Measurements from ENCODE around the gene SELENOF. TPM values are rescaled to one million over a fixed set of nuclear protein-coding genes. Genes with fewer than 3 reads are reported as not detected.
"Not testable (repeated sequence)": the region's sequence is repeated elsewhere in the genome, so short reads cannot be mapped to it uniquely, and the experiment has no call there.

The SELENOF gene
- total RNA-seq, 1 experiment from 2014 or later, result 190 TPM

- DNase-seq (ENCODE audit: low read depth), result no peak
These were observed 55.2 kb downstream of the SELENOF start for GRCh38 chr1:86858524-86859261.

DNA sequence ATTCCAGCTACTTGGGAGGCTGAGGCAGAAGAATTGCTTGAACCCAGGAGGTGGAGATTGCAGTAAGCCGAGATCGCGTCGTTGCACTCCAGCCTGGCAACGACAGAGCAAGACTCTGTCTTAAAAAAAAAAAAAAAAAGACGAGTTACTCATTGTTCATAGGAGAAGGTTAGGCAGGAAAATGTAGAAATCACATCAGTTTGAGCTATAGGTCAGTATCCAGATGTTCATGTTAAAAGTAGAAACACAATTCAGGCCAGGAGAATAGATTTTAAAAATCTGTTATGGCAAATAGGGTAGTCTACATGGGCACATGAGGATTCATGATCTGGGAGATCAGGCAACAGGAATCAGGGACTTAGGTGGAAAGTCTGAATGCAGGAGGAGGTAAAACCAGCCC is 57.7 kb downstream of the SELENOF start:
- DNase-seq (ENCODE audit: low read depth), result no peak

DNA sequence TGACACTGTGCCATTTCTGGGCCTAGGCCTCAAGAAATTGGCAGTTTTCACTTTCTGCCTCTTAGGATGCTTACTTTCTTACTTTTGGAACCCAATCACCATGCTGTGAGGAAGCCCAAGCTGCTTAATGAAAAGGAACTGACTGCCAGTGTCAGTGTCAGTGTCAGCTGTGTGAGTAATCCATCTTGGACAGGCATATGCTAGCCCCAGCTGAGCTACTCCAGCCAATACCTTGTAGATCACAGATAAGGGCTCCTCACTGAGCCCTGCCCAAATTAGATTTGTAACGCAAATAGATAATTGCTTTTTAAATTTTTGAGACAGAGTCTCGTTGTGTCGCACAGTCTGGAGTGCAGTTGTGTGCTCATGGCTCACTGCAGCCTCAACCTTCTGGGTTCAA is 59.6 kb downstream of the SELENOF start:
- no peak for DNase-seq (ENCODE audit: low read depth)

- no peak for DNase-seq (ENCODE audit: low read depth)
These were observed 61.0 kb downstream of the SELENOF start for GRCh38 chr1:86852782-86853408.

- DNase-seq (ENCODE audit: low read depth), result no peak
These were observed 61.6 kb downstream of the SELENOF start for GRCh38 chr1:86852289-86852688.

DNA sequence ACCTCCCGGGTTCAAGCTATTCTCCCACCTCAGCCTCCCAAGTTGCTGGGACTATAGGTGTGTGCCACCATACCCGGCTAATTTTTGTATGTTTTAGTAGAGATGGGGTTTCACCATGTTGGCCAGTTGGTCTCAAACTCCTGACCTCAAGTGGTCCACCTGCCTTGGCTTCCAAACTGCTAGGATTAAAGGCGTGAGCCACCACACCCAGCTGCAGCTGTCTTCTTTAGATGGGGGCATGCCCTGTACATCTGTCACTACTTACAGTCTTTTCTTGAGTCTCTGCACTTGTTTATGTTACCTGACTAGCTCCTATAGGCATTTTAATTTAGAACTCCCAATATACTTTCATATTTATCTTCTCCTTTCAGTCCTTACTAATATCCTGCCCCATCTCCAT is 64.2 kb downstream of the SELENOF start:
- DNase-seq (ENCODE audit: low read depth), result no peak

GRCh38 chr1:86848654-86849053 is 65.3 kb downstream of the SELENOF start:
- no peak for DNase-seq (ENCODE audit: low read depth)

GRCh38 chr1:86846164-86846647 is 67.7 kb downstream of the SELENOF start:
- peak; percentile 74 for DNase-seq (ENCODE audit: low read depth)

GRCh38 chr1:86845514-86845913 is 68.4 kb downstream of the SELENOF start:
- no peak for DNase-seq (ENCODE audit: low read depth)

DNA sequence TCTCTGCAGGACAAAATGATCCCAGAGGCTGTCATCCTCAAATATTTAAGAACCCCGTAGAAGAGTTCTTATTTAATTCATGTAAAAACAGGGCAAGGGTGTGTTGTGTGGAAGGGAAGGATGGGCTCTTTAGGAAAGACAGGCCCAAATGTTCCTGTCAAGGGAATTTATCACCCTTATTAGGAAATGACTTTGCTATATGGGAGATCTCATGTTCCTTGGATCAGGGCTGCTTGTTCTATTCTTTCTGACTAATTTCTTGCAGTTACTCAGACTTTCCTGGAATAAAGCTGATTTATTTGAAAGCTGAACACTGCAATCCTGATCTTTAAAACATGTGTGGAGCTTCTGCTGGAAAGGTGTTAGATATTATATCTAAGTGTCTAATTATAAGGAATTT is 72.8 kb downstream of the SELENOF start:
- DNase-seq (ENCODE audit: low read depth), result no peak

GRCh38 chr1:86833461-86834215 is 80.3 kb downstream of the SELENOF start:
- DNase-seq (ENCODE audit: low read depth), result peak; percentile 78

DNA sequence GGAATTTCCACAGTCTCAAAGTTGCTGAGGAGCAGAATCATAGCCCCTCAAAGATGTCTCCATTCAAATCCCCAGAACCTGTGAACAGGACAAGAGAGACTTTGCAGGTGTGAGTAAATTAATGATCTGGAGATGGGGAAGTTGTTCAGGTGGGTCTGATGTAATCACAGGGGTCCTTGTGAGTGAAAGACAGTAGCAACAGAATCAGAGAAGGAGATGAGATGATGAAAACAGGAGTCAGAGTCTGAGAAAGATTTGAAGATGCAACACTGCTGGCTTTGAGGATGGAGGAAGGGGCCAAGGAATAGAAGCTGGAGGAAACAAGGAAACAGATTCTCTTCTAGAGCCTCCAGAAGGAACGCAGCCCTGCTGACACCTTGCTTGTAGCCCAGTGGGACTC is 81.5 kb downstream of the SELENOF start:
- no peak for DNase-seq (ENCODE audit: low read depth)

GRCh38 chr1:86829321-86829720 is 84.6 kb downstream of the SELENOF start:
- DNase-seq (ENCODE audit: low read depth), result no peak

- DNase-seq (ENCODE audit: low read depth), result no peak
These were observed 85.9 kb downstream of the SELENOF start for GRCh38 chr1:86828024-86828423.

DNA sequence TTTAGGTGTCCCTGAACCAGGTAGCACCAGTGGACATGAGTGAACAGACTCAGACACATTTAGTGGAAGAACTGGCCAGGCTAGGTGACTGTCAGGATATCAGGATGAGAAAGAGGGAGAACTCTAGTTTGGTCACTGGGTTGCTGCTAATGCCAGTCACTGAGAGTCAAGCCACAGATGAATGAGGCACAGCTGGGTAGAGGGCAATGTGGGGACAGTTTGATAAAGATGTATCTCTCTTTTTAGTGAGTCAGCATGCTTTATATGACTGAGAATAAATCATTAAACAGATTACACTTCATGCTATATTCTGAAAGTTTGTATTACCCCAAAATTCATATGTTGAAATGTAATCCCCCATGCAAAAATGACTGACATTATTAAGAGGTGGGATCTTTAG is 87.1 kb downstream of the SELENOF start:
- no peak for DNase-seq (ENCODE audit: low read depth)

DNA sequence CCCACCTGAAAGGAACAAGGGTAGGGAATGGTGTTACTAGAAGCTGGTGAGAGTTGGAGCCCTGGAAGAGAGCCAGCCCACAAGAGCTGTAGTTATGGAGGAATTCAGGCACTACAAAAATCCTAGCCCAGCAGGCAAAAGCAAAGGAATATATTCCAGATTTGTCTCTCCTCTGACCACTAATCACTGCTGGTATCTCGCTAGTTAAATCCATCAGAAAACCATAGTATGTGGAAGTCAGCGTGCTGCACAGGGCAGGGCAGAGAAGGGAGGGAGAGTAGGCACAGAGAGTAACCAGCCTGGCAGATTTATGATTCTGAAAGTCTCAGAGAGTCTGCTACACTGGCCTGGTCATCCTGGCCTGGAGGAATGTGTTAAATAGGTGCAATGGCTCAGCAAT is 88.6 kb downstream of the SELENOF start:
- DNase-seq (ENCODE audit: low read depth), result no peak

GRCh38 chr1:86823821-86824500 is 90.0 kb downstream of the SELENOF start:
- no peak for DNase-seq (ENCODE audit: low read depth)

DNA sequence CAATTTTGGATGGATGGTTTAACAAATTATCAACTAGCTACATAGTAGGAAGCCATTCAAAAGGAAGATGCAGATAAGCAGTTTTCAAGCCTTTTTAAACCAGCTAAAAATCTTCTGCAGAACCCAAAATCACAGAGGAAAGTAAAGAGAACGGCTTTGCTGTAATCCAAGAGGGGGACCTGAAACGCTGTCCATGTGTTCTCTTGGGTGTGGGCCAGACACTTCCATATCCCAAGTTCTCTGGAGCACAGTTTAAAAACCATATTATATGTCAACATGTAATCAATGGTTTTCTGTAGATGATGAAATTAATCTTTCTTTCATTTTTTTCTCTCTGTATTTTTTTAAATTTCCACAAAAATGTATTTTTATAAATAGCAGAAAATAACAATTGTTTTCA is 90.5 kb downstream of the SELENOF start:
- DNase-seq (ENCODE audit: low read depth), result no peak

GRCh38 chr1:86822459-86822858 is 91.5 kb downstream of the SELENOF start:
- DNase-seq (ENCODE audit: low read depth), result no peak

DNA sequence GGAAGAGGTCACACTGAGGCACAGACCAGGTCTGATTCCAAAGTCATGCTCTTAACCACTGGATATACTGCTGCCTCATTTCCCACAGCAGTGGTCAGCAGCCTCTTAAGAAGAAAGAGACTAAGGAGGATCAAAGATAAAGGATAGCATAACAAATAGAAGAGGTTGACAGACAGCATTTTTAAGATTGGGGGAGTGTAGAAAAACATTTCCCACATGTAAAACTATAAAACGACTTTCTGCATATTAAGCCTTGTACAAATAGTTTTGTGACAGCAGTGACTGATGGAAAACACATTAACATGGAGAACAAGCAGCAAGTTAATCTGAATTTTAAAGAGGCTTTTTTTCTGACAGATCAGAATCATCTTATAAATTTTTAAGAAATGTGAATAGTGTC is 92.0 kb downstream of the SELENOF start:
- DNase-seq (ENCODE audit: low read depth), result no peak

DNA sequence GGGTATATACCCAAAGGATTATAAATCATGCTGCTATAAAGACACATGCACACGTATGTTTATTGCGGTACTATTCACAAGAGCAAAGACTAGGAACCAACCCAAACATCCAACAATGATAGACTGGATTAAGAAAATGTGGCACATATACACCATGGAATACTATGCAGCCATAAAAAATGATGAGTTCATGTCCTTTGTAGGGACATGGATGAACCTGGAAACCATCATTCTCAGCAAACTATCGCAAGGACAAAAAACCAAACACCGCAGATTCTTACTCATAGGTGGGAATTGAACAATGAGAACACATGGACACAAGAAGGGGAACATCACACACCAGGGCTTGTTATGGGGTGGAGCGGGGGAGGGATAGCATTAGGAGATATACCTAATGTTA is 94.0 kb downstream of the SELENOF start:
- DNase-seq (ENCODE audit: low read depth), result not testable (repeated sequence)
